ENCODE data around the gene HMGB1.

The HMGB1 gene

DNA sequence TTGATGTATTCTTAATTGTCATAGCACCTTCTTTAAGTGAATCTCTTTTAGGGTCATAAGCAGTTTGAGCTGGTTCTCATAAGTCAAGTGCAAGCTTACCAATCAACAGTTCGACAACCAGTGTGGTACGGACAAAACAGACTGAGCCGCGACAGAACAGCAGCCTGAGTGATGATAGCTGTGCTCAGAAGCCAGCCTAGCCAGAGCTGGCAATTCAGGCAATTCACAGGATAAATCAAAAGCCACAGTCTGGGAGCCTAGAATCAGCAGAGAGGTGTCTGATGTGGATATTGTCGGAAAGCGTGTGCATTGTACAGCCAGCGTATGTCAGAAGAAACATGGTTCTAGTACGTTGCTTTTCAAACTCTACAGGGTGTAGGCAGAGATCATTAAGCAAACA is 28.6 kb downstream of the HMGB1 start:
- Histone ChIP-seq H3K4me1 (ENCODE audit: control insufficient read depth, insufficient read depth, low read length, poor library complexity, severe bottlenecking) (no peaks in the 10 kb centered on the region), H3K4me3 (ENCODE audit: insufficient read depth, low read depth, low read length, poor library complexity, severe bottlenecking) (no peak overlapping the region), H3K36me3 (ENCODE audit: control insufficient read depth, insufficient read depth, low read length) (no peaks in the 10 kb centered on the region), H3K27me3 (replicated peaks; ENCODE audit: control insufficient read depth, insufficient read depth, low read length, poor library complexity, severe bottlenecking) (no peaks in the 10 kb centered on the region), H3K9me3 (ENCODE audit: control insufficient read depth, low read length) (no peaks in the 10 kb centered on the region), H3K27ac (ENCODE audit: insufficient read depth, low read length, poor library complexity, severe bottlenecking) (no peak overlapping the region)
- no peak for DNase-seq

DNA sequence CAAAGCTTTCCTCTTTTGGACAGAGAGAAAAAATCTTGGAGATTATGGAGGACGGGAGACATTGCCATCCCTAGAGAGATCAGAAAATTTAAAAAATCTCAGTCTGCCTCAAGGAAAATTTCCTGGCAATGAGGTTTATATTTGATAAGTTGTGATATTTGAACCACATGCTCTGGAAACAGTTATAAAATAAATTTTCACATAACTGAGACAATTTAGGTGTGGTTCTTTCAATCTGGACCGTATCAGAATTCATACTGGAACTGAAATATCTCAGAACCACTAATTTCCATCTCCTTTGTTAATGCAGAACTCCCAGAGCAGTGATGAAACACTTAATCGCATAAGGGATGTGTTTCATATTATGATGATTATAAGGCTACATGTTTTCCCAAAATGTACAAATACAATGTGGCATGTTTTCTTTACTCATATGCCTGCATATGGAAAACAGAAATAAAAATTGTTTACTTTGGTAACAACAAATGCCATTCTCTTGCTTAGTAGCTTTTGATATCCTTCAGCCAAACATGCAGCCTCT is 29.8 kb downstream of the HMGB1 start:
- Histone ChIP-seq H3K27ac (ENCODE audit: insufficient read depth, low read length, poor library complexity, severe bottlenecking) (no peak overlapping the region), H3K36me3 (ENCODE audit: control insufficient read depth, insufficient read depth, low read length) (no peaks in the 10 kb centered on the region), H3K4me1 (ENCODE audit: control insufficient read depth, insufficient read depth, low read length, poor library complexity, severe bottlenecking) (no peaks in the 10 kb centered on the region), H3K9me3 (ENCODE audit: control insufficient read depth, low read length) (no peaks in the 10 kb centered on the region), H3K4me3 (ENCODE audit: insufficient read depth, low read depth, low read length, poor library complexity, severe bottlenecking) (no peak overlapping the region), H3K27me3 (replicated peaks; ENCODE audit: control insufficient read depth, insufficient read depth, low read length, poor library complexity, severe bottlenecking) (no peaks in the 10 kb centered on the region)
- DNase-seq: no peak

DNA sequence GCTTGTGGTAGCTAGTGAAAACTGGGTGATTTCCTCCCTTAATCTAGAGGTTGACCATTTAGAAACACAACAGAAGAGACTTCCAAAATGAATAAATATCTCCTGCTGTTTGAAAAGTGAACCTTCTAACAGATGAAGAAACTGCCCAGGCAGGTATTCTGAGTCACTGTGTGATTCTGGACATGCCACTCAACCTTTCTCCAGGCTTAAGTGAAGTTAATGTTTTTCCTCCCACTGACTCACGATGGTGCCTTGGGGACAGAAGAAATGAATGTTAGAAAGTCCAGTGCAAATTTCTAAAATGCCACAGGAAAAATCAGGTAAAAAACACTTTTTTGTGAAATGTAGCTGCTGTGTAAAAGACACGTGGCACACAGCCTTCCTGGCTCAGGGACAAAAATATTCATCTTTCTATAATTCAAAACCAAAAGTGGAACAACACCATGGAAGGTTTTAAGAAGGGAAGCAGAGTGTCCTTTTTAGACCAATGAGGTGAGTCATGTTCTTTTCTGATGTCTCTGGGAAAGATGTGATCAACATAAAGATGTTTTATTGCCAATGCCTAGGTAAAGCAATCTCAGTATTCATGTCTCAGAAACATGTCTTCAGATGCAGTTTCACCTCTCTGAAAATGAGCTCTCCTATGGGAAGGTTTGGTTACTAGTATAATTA is 34.3 kb downstream of the HMGB1 start:
- Histone ChIP-seq H3K4me3 (ENCODE audit: insufficient read depth, low read depth, low read length, poor library complexity, severe bottlenecking) (no peak overlapping the region), H3K36me3 (ENCODE audit: control insufficient read depth, insufficient read depth, low read length) (no peaks in the 10 kb centered on the region), H3K27ac (ENCODE audit: insufficient read depth, low read length, poor library complexity, severe bottlenecking) (no peak overlapping the region), H3K9me3 (ENCODE audit: control insufficient read depth, low read length) (no peaks in the 10 kb centered on the region), H3K27me3 (replicated peaks; ENCODE audit: control insufficient read depth, insufficient read depth, low read length, poor library complexity, severe bottlenecking) (no peaks in the 10 kb centered on the region), H3K4me1 (ENCODE audit: control insufficient read depth, insufficient read depth, low read length, poor library complexity, severe bottlenecking) (no peaks in the 10 kb centered on the region)
- no peak for DNase-seq

DNA sequence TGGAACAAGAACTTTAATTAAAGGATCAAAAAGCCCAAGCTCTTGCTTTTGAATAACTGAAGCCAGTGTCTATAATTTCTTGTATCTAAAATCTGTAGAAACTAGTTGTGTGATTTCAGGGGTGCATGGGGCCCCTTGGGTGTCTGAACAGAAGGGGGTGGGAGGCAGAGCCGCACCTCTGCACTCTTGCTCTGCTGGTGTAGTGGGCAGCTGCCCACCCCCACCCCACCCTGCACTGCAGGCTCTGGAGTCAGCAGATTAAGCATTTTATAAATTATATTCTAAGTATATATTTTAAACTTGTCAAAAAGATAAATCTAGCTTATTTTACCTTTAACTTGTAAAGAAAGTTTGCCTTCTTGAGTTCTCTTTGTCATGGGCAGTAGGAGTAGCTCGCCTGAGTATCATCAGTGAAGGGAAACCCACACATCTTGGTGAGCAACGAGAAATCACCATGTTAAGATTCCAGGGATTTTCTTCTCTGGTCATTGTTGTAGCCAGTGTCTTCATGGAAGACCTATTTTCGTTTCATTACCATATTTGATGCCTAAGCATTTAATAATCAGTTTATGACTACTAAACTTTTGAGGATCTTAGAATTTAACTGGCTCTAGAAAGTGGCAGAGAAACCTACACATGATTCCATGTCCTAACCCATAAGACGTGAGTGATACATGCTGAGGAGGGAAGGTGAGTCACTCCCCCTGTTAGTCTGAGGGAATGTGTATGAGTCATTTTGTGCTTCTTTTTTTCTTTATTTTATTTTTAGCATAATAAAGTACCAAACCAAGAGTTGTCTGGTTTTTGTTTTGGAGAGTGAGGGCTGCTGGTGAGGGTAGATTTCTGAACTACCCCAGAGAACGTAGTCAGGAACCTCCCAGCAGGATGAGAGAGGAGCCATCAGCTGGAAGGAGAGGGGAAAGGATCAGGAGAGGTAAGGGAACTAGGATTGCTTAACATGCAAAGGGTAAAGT is 35.7 kb downstream of the HMGB1 start:
- no peak overlapping the region for H3K27ac ChIP-seq (ENCODE audit: insufficient read depth, low read length, poor library complexity, severe bottlenecking)
- no peaks in the 10 kb centered on the region for H3K36me3 ChIP-seq (ENCODE audit: control insufficient read depth, insufficient read depth, low read length)
- H3K27me3 ChIP-seq (replicated peaks; ENCODE audit: control insufficient read depth, insufficient read depth, low read length, poor library complexity, severe bottlenecking): no peaks in the 10 kb centered on the region
- no peaks in the 10 kb centered on the region for H3K9me3 ChIP-seq (ENCODE audit: control insufficient read depth, low read length)
- H3K4me1 ChIP-seq (ENCODE audit: control insufficient read depth, insufficient read depth, low read length, poor library complexity, severe bottlenecking): no peaks in the 10 kb centered on the region
- no peak overlapping the region for H3K4me3 ChIP-seq (ENCODE audit: insufficient read depth, low read depth, low read length, poor library complexity, severe bottlenecking)
- no peak for DNase-seq

DNA sequence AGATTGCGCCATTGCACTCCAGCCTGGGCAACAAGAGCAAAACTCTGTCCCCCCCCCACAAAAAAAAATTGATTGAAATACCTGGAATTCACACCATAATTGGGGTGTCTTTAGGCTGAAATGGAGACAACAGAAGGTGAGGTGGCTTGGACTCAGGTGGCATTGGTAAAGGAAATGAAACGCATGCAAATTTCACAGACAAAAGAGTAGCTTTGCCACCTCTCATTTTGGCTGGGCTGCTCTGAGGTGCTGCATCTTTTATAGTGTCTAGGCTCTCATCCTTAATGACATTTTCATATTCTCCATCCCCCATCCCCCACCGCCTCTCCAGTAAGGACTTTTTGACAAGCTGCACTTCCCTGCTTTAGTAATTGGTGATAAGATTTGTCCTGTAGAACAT is 36.5 kb downstream of the HMGB1 start:
- Histone ChIP-seq H3K27me3 (replicated peaks; ENCODE audit: control insufficient read depth, insufficient read depth, low read length, poor library complexity, severe bottlenecking) (no peaks in the 10 kb centered on the region), H3K4me3 (ENCODE audit: insufficient read depth, low read depth, low read length, poor library complexity, severe bottlenecking) (no peak overlapping the region), H3K9me3 (ENCODE audit: control insufficient read depth, low read length) (no peaks in the 10 kb centered on the region), H3K27ac (ENCODE audit: insufficient read depth, low read length, poor library complexity, severe bottlenecking) (no peak overlapping the region), H3K36me3 (ENCODE audit: control insufficient read depth, insufficient read depth, low read length) (no peaks in the 10 kb centered on the region), H3K4me1 (ENCODE audit: control insufficient read depth, insufficient read depth, low read length, poor library complexity, severe bottlenecking) (no peaks in the 10 kb centered on the region)
- DNase-seq: no peak

DNA sequence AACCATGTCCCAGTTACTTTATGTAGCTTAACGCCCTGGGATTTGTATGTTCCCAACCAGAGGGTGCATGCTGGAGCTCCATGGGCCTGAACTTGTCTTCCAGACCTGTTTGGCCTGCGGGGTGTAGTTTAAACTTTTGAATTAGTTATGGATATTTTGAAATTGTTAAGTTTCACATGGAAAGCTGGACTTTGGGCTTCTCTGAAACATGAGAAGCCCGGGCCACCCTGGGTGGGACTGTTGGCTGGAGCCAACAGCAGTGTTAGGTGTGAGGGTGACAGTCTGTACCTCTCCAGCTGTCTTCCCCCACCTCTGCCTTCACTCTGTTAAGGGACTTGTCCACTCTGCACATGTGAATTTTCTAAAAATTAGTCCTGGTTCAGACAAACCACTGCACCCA is 41.8 kb downstream of the HMGB1 start:
- DNase-seq: no peak
- H3K36me3 ChIP-seq (ENCODE audit: control insufficient read depth, insufficient read depth, low read length): no peaks in the 10 kb centered on the region
- no peaks in the 10 kb centered on the region for H3K4me1 ChIP-seq (ENCODE audit: control insufficient read depth, insufficient read depth, low read length, poor library complexity, severe bottlenecking)
- H3K9me3 ChIP-seq (ENCODE audit: control insufficient read depth, low read length): no peaks in the 10 kb centered on the region
- no peak overlapping the region for H3K27ac ChIP-seq (ENCODE audit: insufficient read depth, low read length, poor library complexity, severe bottlenecking)
- H3K4me3 ChIP-seq (ENCODE audit: insufficient read depth, low read depth, low read length, poor library complexity, severe bottlenecking): no peak overlapping the region
- H3K27me3 ChIP-seq (replicated peaks; ENCODE audit: control insufficient read depth, insufficient read depth, low read length, poor library complexity, severe bottlenecking): no peaks in the 10 kb centered on the region

DNA sequence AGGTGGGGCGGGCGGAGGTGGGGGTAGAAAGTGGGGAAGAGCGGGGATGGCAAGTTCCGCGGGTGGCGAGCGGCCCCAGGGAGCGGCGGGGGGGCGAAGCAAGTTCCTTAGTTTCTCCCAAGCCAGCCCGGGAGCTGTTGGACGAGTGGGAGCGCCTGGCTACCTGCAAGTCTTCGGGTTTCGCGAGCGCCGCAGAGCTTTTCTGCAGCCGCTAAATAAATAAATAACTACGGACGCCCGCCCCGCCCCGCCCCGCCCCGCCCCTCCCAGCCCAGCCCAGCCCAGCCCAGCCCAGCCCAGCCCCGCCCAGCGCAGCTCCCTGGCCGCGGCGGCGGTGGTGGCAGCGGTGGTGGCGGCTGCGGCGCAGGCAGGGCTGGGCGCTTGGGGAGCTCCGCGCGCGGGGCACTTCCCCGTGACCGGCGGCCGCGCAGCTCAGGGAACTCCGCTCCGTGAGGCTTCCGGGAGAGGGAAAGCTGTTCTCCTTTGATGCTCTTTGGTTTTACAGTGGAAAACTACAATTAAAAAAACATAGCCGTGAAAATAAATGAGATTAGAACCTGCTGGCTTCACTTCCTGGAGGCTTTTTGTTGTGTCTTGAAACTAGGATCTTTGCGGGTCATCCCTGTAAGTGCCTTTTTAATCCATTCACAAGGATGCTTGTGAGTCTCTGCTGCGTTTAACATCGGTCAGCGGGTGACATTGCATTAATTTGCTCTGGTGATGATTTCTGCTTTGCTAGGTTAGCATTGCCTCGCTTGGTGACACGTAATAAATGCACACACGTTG is 43.5 kb downstream of the HMGB1 start, which contains the start of gene UBE2L5:
Gene UBE2L5 (plus strand): TSS at position 440 of the 786 bp plus-strand sequence. CDS start 5,498 bp downstream, outside the sequence.
- H3K36me3 ChIP-seq (ENCODE audit: control insufficient read depth, insufficient read depth, low read length): no peaks in the 10 kb centered on the region
- H3K4me3 ChIP-seq (ENCODE audit: insufficient read depth, low read depth, low read length, poor library complexity, severe bottlenecking): peak within 1 kb of the TSS; percentile 50
- H3K4me1 ChIP-seq (ENCODE audit: control insufficient read depth, insufficient read depth, low read length, poor library complexity, severe bottlenecking): no peaks in the 10 kb centered on the region
- DNase-seq: peak; percentile 58 to 75 (median 67)
- no peaks in the 10 kb centered on the region for H3K9me3 ChIP-seq (ENCODE audit: control insufficient read depth, low read length)
- peak within 1 kb of the TSS; percentile 53 for H3K27ac ChIP-seq (ENCODE audit: insufficient read depth, low read length, poor library complexity, severe bottlenecking)
- no peaks in the 10 kb centered on the region for H3K27me3 ChIP-seq (replicated peaks; ENCODE audit: control insufficient read depth, insufficient read depth, low read length, poor library complexity, severe bottlenecking)

DNA sequence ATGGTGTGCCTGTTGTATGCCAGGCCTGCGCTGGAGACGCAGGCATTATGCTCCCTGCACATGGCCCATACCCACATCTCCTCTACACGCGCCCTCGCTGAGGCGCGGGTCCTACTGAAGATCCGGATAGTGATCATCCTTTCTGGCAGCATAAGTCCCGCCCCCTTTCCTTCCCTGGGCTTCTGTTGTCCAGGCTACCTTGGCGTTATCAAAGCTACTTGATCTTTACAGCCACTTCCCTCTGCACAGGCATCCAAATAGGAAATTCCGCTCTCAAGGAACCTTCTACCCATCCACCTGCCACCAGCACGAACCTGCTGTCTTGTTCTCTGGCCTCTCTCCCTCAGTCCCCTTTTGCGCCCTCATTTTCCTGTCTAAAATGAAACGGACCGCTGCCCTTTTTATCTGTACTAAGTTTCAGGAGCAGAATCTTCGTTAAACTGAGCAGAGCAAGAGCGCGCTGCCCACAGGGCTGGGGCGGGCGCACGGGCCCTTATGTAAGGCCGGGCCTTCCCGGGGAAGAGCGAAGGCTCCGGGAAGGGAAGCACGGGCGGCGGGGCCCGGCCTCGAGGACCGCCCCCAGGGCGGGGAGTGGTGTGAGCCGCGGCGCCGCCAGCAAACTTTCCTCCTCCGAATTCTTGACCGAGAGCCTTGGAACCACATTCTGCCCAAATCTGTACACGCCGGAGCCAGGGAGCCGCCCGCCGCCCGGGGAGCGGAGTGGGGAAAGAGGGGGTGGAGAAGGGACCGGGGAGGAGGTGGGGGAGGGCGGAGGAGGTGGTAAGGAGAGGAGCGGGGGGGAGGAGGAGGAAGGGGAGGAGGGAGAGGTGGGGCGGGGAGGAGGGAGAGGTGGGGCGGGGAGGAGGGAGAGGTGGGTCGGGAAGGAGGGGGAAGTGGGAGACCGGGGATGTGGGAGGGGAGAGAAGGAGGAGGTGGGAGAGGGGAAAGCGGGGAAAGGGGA is 44.4 kb downstream of the HMGB1 start:
- Histone ChIP-seq H3K27me3 (replicated peaks; ENCODE audit: control insufficient read depth, insufficient read depth, low read length, poor library complexity, severe bottlenecking) (no peaks in the 10 kb centered on the region), H3K4me3 (ENCODE audit: insufficient read depth, low read depth, low read length, poor library complexity, severe bottlenecking) (peak overlapping the region; percentile 50), H3K27ac (ENCODE audit: insufficient read depth, low read length, poor library complexity, severe bottlenecking) (peak overlapping the region; percentile 53), H3K9me3 (ENCODE audit: control insufficient read depth, low read length) (no peaks in the 10 kb centered on the region), H3K4me1 (ENCODE audit: control insufficient read depth, insufficient read depth, low read length, poor library complexity, severe bottlenecking) (no peaks in the 10 kb centered on the region), H3K36me3 (ENCODE audit: control insufficient read depth, insufficient read depth, low read length) (no peaks in the 10 kb centered on the region)
- DNase-seq: peak; percentile 6 to 26 (median 9)
